ENCODE results near the gene EML1.

EML1 gene

DNA sequence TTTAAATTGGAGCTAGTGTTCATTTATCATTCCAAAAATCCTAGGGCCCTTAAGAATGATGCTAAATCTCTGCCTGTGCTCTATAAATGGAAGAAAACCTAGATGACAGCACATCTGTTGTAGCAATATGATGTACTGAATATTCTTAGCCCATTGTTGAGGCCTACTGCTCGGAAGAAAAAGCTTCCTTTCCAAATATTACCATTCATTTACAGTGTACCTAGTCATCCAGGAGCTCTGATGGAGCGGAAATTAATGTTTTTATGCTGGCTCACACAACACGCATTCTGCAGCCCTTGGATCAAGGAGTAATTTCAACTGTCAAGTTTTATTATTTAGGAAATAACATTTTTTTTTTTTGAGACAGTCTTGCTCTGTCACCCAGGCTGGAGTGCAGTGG lies 77.4 kb downstream of the EML1 start:
- DNase-seq (ENCODE audit: low read depth in 2 of 2, low spot score in 1 of 2), result no peak

GRCh38 chr14:99871771-99872170 lies 78.6 kb downstream of the EML1 start:
- no peak for DNase-seq (ENCODE audit: low read depth in 2 of 2, low spot score in 1 of 2)

- no peak for DNase-seq (ENCODE audit: low read depth in 2 of 2, low spot score in 1 of 2)
These were observed 79.7 kb downstream of the EML1 start for GRCh38 chr14:99872786-99873440.

DNA sequence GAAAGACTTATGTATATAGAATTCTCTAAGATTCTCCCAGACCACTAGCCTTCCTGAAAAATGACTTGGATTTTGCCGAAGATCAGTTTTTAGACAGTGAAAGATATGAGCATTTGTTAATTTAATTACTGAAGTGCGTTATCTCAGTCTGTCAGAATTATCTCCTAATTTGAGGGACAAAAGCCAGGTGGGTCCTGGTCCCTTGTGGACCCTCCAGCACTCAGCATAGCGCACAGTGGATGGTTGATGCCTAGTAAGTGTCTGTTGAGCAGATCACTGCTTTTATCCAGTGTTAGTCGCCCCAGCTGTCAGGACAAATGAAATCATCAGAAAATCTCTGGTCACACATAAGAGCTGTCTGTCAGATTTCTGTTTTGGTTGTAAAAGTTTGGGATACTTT lies 80.4 kb downstream of the EML1 start:
- DNase-seq (ENCODE audit: low read depth in 2 of 2, low spot score in 1 of 2), result no peak

GRCh38 chr14:99874306-99874705 lies 81.1 kb downstream of the EML1 start:
- no peak for DNase-seq (ENCODE audit: low read depth in 2 of 2, low spot score in 1 of 2)

- DNase-seq (ENCODE audit: low read depth in 2 of 2, low spot score in 1 of 2), result no peak
These were observed 82.2 kb downstream of the EML1 start for GRCh38 chr14:99875421-99875820.

DNA sequence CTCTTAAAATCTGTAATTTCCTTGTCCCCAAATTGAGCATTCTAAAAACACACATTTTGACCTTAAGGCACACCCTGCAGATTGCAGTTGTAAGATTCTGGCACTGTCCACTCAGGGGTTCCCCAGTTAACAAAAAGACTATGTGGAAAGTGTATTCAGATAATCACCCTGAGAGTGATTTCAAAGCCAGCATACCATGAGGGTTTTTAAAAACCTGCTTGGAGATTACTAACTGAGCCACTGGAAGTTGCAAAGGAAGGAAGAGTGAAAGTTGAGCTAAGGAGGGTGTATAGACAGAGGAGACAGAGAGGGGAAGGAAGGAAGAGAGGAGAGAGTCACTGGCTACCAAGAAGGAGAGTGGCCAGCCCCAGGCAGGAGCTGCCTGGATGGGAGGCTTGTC lies 82.6 kb downstream of the EML1 start:
- DNase-seq (ENCODE audit: low read depth in 2 of 2, low spot score in 1 of 2), result no peak

- DNase-seq (ENCODE audit: low read depth in 2 of 2, low spot score in 1 of 2), result no peak
These were observed 83.2 kb downstream of the EML1 start for GRCh38 chr14:99876406-99876805.

DNA sequence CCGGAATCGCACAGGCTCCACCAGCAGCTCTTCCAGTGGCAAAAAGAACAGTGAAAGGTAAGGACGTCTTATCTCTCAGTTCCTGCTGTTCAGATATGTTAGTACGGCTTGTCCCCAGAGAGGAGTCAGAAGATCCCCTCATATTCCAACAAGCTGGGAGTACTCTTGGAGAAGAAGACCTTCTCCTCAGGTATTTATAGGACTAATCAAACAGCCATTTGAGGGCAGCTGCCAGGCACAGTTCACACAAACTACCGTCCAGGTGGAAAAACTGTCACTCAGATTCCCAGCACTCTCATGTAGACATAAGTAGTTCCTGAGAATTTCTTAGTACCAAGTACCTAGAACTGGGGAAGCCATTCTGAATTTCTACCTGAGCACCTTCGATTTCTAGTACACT lies 85.3 kb downstream of the EML1 start:
- no peak for DNase-seq (ENCODE audit: low read depth in 2 of 2, low spot score in 1 of 2)

DNA sequence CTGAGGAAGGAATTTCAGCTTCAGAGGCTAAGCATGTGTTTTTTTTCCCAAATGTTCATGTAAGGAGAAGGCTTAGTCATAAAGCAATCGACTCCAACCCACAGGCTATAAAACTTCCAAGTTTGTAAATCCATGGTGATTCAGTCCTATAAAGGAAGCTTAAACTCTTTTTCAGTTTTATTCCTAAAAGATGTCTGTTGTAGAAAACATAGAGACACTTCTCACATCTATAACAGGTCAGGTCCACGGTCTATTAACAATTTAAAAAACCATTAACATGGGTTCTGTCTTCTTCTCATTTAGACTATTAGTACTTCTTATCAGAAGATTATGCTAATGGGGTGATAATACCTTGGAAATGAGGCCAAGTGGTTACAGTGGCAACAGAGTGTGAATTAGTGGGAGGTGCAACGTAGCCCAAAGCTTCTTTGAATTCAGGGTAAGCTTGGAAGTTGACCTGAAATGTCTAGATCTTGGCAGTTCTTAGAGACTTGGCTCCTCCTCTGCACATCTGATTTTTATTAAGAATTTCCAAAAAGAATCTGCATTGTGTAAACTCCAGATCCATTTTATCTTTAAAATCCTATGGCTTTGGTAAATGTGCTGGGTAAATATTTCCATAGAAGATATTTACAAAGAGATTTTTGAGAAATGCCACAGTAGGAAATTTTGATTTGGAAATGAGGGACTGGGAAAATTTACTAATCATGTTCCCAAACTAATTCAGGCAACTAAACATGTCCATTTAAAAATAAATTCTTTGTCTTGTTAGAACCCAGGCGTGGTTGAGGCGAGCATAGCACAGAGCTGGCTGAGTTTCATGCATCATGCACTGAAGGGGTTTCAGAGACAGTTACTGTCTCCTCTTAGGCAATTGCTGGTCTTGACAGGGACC lies 86.4 kb downstream of the EML1 start:
- no peak for DNase-seq (ENCODE audit: low read depth in 2 of 2, low spot score in 1 of 2)

DNA sequence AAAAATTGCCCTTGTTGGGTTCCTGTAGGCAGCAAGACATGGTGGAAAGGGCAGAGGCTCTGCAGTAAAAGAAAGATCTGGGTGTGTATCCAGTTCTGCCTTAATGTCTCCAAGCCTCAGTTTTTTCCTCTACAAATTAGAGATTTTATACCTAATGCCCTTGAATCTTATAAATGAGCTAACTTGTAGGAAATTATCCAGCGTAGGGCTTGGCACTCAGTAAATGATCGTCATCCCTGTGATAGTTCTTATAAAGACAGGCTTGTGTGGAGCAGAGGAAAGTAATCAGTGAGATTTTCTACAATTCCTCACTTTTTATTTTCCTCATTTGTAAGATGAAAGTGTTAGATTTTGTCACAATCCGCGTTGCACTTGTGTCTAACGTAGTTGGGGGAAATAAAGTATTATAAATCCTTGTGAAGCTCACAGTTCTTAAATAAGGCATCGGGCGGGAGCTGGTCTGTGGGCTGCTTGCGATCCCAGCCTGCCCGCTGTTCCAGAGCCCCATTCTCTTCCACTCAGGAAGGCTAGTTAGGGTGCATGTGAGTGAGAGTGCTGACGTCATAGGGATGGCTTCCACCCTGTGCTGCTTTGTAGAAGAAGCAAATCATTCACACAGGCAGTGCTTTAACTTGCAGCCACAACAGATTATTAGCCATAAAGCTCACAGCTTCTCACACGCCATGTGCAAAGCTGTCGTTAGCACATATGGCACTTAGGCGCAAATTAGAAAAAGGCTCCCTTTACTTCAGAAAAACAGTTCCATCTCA lies 87.6 kb downstream of the EML1 start:
- no peak for DNase-seq (ENCODE audit: low read depth in 2 of 2, low spot score in 1 of 2)

DNA sequence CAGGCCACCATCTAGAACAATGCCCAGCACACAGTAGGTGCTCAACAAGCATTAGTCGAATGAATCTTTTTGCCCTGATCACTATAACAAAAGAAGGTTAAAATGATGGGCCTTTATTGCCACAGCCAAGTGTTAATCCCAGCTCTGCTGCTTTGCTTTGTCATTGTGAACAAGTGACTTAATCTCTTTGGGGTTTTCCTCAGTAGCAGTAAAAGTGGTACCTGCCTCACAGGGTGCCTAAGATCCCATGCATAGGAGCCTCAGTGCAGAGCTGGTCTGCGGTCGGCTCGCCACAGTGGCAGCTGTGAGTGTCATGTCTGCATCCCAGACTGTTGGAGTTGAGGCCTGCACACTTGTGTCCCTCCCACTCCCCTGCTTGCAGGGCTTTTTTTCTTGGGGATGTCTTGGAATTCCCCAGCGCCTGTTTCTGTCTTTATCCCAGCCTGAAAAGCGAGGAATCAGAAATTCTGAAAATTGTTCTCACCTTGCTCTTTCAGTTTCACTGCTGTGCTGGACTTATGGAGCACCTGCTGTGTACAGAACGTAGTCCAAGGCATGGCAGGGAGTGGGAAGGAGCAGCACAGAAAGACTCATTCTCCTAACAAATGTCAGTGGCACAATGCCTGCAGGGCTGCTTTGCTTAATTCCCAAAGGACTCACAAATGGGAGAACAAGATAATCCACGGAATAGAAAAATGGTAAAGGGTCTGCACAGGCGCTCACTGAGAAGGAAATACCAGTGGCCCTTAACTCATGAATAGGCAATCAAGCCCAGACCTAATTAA lies 90.8 kb downstream of the EML1 start:
- no peak for DNase-seq (ENCODE audit: low read depth in 2 of 2, low spot score in 1 of 2)

GRCh38 chr14:99884834-99885648 lies 91.8 kb downstream of the EML1 start:
- no peak for DNase-seq (ENCODE audit: low read depth in 2 of 2, low spot score in 1 of 2)

DNA sequence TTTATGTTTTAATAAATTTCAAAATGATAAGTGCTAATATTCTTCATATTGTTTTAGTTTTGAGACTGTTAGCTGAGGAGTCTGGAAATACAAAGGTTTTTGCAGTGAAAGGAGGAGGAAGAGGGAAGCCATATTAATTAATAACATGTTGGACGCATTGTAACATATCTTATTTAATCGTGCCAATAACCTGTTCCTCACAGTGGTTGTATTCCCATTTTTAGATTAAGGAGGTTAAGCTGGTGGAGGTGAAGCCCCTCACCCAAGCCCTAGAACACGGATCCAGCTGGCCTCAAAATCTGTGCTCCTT lies 92.4 kb downstream of the EML1 start:
- DNase-seq (ENCODE audit: low read depth in 2 of 2, low spot score in 1 of 2), result no peak

- DNase-seq (ENCODE audit: low read depth in 2 of 2, low spot score in 1 of 2), result no peak
These were observed 94.2 kb downstream of the EML1 start for GRCh38 chr14:99887407-99887806.

- DNase-seq (ENCODE audit: low read depth in 2 of 2, low spot score in 1 of 2), result no peak
These were observed 94.9 kb downstream of the EML1 start for GRCh38 chr14:99888149-99888548.

- DNase-seq (ENCODE audit: low read depth in 2 of 2, low spot score in 1 of 2), result no peak
These were observed 96.1 kb downstream of the EML1 start for GRCh38 chr14:99889268-99889667.

- no peak for DNase-seq (ENCODE audit: low read depth in 2 of 2, low spot score in 1 of 2)
These were observed 98.1 kb downstream of the EML1 start for GRCh38 chr14:99891266-99891665.

DNA sequence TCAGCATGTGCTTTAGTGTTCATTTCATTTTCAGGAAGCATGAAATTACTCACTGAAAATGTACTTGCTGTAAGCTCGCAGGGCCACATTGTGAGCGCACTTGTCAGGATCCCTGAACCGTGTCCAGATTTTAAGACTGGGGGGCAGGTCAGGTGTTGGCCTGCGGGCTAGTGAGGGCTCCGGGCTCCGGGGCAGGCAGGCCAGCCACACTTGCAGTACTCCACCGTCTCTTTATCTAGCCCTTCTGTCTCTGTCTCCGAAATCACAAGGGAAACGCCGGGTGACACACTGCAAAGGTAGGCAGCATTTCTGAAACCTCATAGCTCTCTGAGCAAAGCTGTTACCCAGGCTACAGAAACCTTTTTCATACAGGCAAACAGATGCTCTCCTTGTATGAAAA lies 98.7 kb downstream of the EML1 start:
- DNase-seq (ENCODE audit: low read depth in 2 of 2, low spot score in 1 of 2), result no peak

DNA sequence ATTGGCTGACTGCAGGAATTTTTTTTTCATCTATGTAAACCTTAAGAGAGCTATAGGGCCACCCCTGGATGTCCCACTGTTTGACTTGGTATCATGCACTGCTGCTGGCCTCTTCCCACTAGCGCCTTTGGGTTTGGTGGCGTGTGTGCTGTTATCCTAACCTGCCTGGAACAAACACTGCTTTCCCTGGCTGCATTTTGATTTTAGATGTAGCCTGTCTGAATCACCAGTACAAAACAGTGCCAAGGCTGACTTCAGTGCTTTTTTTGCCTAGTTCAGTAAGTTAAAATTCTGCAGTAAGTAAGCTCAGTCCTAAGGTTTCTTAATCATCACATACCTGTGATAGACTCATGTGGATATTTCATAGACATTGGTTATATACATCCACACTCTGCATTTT lies 99.2 kb downstream of the EML1 start:
- DNase-seq (ENCODE audit: low read depth in 2 of 2, low spot score in 1 of 2), result no peak

DNA sequence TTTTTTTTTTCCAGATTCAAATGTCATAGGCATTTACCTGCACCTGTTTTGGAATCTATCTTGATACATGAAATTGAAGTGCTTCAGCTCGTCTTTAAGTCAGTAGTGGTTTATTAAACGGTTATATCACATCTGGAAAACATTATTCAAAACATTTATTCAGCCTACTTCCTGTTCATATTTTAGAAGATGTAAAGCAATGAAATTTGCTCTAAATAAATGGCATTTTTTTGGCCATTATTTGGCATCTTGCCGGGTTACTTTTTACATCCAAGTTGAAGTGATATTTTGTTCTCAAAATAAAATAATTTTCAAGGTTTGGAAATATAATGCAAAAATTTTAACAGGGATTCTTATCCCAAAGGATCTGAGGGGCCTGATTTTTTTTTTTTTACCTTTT lies 103.1 kb downstream of the EML1 start:
- DNase-seq (ENCODE audit: low read depth in 2 of 2, low spot score in 1 of 2), result no peak
